Spleen (tissue), 7 donors: ENCODE data around the gene CAMTA2.

Experiments used
- POLR2A ChIP-seq, 3 donors: fragments of 450-650 bp; IDR thresholded peaks; one replicate each; pipeline ENCODE4 v1.5.1; 2017; ENCODE audit warnings: antibody characterized with exemption in 3 of 3, mild to moderate bottlenecking in 1 of 3
- POLR2AphosphoS5 ChIP-seq, 3 donors: sonication (generic); formaldehyde crosslinking; IDR thresholded peaks; one replicate each; pipeline ENCODE4 v1.5.1; 2017; ENCODE audit warnings: antibody characterized with exemption in 3 of 3
- TF ChIP-seq, protein P1 (sequence below), 11 experiments: fragments of 200-600 bp in 7 of 11; fragments of 450-650 bp in 4 of 11; sonication (generic) in 4 of 11; IDR thresholded peaks in 8 of 11; conservative IDR thresholded peaks in 3 of 11; 1 replicate in 7 of 11; 2 replicates in 4 of 11; pipeline versions ENCODE4 v1.4.0 to v1.8.0; 2016 to 2021; ENCODE audit warnings: antibody characterized with exemption in 11 of 11, inconsistent platforms in 4 of 11, mild to moderate bottlenecking in 1 of 11
- donor health status: DM: no; HTN: no; CAD: no; lungs with moderate emphysema.
- donor health status: DM: no; HTN: no; CAD: no.
- donor health status: DM: no; HTN: no; CAD: no.

DNA sequence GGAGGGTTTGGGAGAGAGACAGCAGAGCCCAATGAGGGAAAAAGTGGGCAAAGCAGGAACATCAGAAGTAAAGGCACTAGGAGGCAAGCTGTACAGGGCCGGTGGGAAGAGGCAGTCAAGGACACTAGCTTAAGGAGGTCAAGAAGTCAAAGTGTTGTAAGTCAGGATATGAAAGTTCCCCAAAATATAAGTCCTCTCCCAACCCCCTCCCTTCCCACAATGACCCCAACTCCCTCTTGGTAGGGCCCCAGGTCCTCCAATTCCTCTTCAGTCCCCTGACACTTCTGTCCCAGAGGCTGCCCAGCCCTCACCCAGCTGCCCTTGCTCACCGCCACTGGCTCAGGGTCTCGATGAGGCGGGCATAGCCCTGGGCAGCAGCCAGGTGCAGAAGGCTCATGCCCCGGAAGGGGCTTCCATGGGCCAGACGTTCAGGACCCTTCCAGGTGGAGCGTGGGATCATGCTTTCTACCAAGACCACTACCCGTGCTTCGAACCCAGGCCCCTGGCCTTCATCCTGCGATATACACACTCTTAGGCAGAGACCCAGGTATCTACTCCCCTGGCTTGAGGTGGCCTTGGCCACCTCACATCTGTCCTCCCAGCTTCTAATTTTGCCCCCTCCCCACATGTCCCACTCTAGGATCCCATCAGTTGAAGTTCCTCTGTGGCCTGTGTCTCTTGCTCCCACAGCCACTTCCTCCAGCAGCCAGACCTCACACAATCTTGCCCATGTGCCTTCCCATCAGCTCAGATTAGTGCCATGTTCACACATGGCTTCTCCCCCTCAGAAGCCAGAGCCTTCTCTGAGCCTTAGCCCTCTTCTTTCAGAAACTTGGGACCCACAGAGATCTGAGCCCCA, 14.0 kb downstream of the CAMTA2 start:
- TF ChIP-seq, protein P1, sequence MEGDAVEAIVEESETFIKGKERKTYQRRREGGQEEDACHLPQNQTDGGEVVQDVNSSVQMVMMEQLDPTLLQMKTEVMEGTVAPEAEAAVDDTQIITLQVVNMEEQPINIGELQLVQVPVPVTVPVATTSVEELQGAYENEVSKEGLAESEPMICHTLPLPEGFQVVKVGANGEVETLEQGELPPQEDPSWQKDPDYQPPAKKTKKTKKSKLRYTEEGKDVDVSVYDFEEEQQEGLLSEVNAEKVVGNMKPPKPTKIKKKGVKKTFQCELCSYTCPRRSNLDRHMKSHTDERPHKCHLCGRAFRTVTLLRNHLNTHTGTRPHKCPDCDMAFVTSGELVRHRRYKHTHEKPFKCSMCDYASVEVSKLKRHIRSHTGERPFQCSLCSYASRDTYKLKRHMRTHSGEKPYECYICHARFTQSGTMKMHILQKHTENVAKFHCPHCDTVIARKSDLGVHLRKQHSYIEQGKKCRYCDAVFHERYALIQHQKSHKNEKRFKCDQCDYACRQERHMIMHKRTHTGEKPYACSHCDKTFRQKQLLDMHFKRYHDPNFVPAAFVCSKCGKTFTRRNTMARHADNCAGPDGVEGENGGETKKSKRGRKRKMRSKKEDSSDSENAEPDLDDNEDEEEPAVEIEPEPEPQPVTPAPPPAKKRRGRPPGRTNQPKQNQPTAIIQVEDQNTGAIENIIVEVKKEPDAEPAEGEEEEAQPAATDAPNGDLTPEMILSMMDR (IDR thresholded peaks at IDR 0.05 in 8 of 11, conservative IDR thresholded peaks at IDR 0.05 in 3 of 11) = no peak
- TF ChIP-seq POLR2A (IDR thresholded peaks at IDR 0.05) (no peak), POLR2AphosphoS5 (IDR thresholded peaks at IDR 0.05) (peak in 2 of 3 donors; percentile 46 to 62)
